Suprapubic skin (tissue), 4 donors: Measurements from ENCODE around the gene CLEC4C. TPM values are rescaled to one million over a fixed set of nuclear protein-coding genes. Genes with fewer than 3 reads are reported as not detected.
"Not testable (repeated sequence)": the region's sequence is repeated elsewhere in the genome, so short reads cannot be mapped to it uniquely, and the experiment has no call there.

Experiments used
- DNase-seq, 2 donors: peaks; one replicate each; pipeline ENCODE4 v3.0.0-alpha.2; 2019; ENCODE audit warnings: low spot score in 2 of 2
- H3K27ac ChIP-seq: fragments of 200-600 bp; sonication (generic); one replicate; pipeline ENCODE4 v1.5.1; 2019
- H3K27me3 ChIP-seq: fragments of 200-600 bp; sonication (generic); one replicate; pipeline ENCODE4 v1.5.1; 2019
- H3K36me3 ChIP-seq: fragments of 200-600 bp; sonication (generic); one replicate; pipeline ENCODE4 v1.5.1; 2019
- H3K4me1 ChIP-seq: fragments of 200-600 bp; sonication (generic); one replicate; pipeline ENCODE4 v1.5.1; 2019
- H3K4me3 ChIP-seq: fragments of 200-600 bp; sonication (generic); one replicate; pipeline ENCODE4 v1.5.1; 2019; ENCODE audit warnings: mild to moderate bottlenecking
- H3K9me3 ChIP-seq: fragments of 200-600 bp; sonication (generic); one replicate; pipeline ENCODE4 v1.5.1; 2019
- CTCF ChIP-seq, 2 donors: fragments of 200-600 bp in 1 of 2; fragments of 450-650 bp in 1 of 2; sonication (generic) in 1 of 2; IDR thresholded peaks; one replicate each; pipeline ENCODE4 v1.5.1; 2016 to 2019; ENCODE audit warnings: antibody characterized with exemption in 2 of 2, mild to moderate bottlenecking in 1 of 2, moderate library complexity in 1 of 2
- EP300 ChIP-seq: sonication (generic); formaldehyde crosslinking; IDR thresholded peaks from one replicate; pipeline ENCODE4 v1.6.1; 2017; ENCODE audit warnings: antibody characterized with exemption
- POLR2A ChIP-seq, 2 donors: fragments of 450-650 bp; IDR thresholded peaks; one replicate each; pipeline ENCODE4 v1.6.1; 2017; ENCODE audit warnings: antibody characterized with exemption in 2 of 2, mild to moderate bottlenecking in 2 of 2, moderate library complexity in 2 of 2
- POLR2AphosphoS5 ChIP-seq, 3 donors: sonication (generic); formaldehyde crosslinking; IDR thresholded peaks; one replicate each; pipeline ENCODE4 v1.6.1; 2017; ENCODE audit warnings: antibody characterized with exemption in 3 of 3
- WGBS: methylation state at CpG from one replicate; pipeline ENCODE4 v1.1.5; 2018; 5-methylcytosine and 5-hydroxymethylcytosine counted together
- total RNA-seq, 4 donors: library from RNA; depleted of rRNA; stranded (reverse); fragments of >200 nt; gene quantifications; one replicate each; pipeline ENCODE4 v1.1.0, GENCODE V29; 2016

The CLEC4C gene
- total RNA-seq, 4 donors from 2014 or later, result not detected

GRCh38 chr12:7756993-7757392 lies 9.8 kb upstream of the CLEC4C start:
- WGBS, result 47% methylated on average over 2 of the region's 2 CpGs
- no peak for DNase-seq
- no peaks in the 10 kb centered on the region for H3K36me3 ChIP-seq
- H3K4me3 ChIP-seq, result no peak overlapping the region
- no peaks in the 10 kb centered on the region for H3K9me3 ChIP-seq
- no peaks in the 10 kb centered on the region for H3K4me1 ChIP-seq
- no peaks in the 10 kb centered on the region for H3K27me3 ChIP-seq
- no peak for TF ChIP-seq POLR2AphosphoS5 (IDR thresholded peaks at IDR 0.05)
- no peak for TF ChIP-seq POLR2A (IDR thresholded peaks at IDR 0.05)
- no peak for TF ChIP-seq EP300
- no peak for TF ChIP-seq CTCF (IDR thresholded peaks at IDR 0.05)
- H3K27ac ChIP-seq, result no peak overlapping the region

GRCh38 chr12:7755668-7756067 lies 8.5 kb upstream of the CLEC4C start:
- not testable (repeated sequence) for DNase-seq, H3K27ac ChIP-seq, H3K36me3 ChIP-seq, H3K4me1 ChIP-seq, H3K4me3 ChIP-seq, H3K27me3 ChIP-seq, H3K9me3 ChIP-seq
- whole genome bisulfite sequencing, result 92% methylated on average over 9 of the region's 9 CpGs

GRCh38 chr12:7751941-7752922 lies 5.1 kb upstream of the CLEC4C start:
- H3K4me1 ChIP-seq, H3K4me3 ChIP-seq, DNase-seq, H3K27ac ChIP-seq, H3K27me3 ChIP-seq, H3K36me3 ChIP-seq, H3K9me3 ChIP-seq: not testable (repeated sequence)
- WGBS, result 80% methylated on average over 9 of the region's 48 CpGs

GRCh38 chr12:7751394-7751793 lies 4.2 kb upstream of the CLEC4C start:
- WGBS, result 91% methylated on average over 20 of the region's 20 CpGs
- Histone ChIP-seq H3K4me1 (no peaks in the 10 kb centered on the region), H3K27ac (no peak overlapping the region), H3K36me3 (no peaks in the 10 kb centered on the region), H3K4me3 (no peak overlapping the region), H3K27me3 (no peaks in the 10 kb centered on the region), H3K9me3 (no peaks in the 10 kb centered on the region)
- DNase-seq, result no peak
- TF ChIP-seq EP300 (no peak), POLR2AphosphoS5 (IDR thresholded peaks at IDR 0.05) (no peak), POLR2A (IDR thresholded peaks at IDR 0.05) (no peak), CTCF (IDR thresholded peaks at IDR 0.05) (no peak)

GRCh38 chr12:7750350-7750749 lies 3.2 kb upstream of the CLEC4C start:
- no peak overlapping the region for H3K4me3 ChIP-seq
- no peaks in the 10 kb centered on the region for H3K27me3 ChIP-seq
- no peaks in the 10 kb centered on the region for H3K4me1 ChIP-seq
- TF ChIP-seq POLR2A (IDR thresholded peaks at IDR 0.05), result no peak
- no peak for TF ChIP-seq EP300
- no peak for TF ChIP-seq CTCF (IDR thresholded peaks at IDR 0.05)
- no peak for TF ChIP-seq POLR2AphosphoS5 (IDR thresholded peaks at IDR 0.05)
- H3K9me3 ChIP-seq, result no peaks in the 10 kb centered on the region
- H3K36me3 ChIP-seq, result no peaks in the 10 kb centered on the region
- H3K27ac ChIP-seq, result no peak overlapping the region
- no peak for DNase-seq
- 88% methylated on average over 6 of the region's 6 CpGs for WGBS

- Histone ChIP-seq H3K4me1 (no peaks in the 10 kb centered on the region), H3K4me3 (no peak overlapping the region), H3K36me3 (no peaks in the 10 kb centered on the region), H3K27me3 (no peaks in the 10 kb centered on the region), H3K9me3 (no peaks in the 10 kb centered on the region), H3K27ac (no peak overlapping the region)
- no peak for TF ChIP-seq POLR2A (IDR thresholded peaks at IDR 0.05)
- TF ChIP-seq POLR2AphosphoS5 (IDR thresholded peaks at IDR 0.05), result no peak
- no peak for TF ChIP-seq CTCF (IDR thresholded peaks at IDR 0.05)
- TF ChIP-seq EP300, result no peak
- 75% methylated on average over 8 of the region's 8 CpGs for WGBS
- no peak for DNase-seq
Observed at GRCh38 chr12:7749442-7749841, 2.3 kb upstream of the CLEC4C start.
